GM19238 (cell line): ENCODE results near the gene CDK6.

Experiments used
- DNase-seq: peaks from one replicate; pipeline ENCODE4 v3.0.0; 2011; ENCODE audit warnings: low spot score; ENCODE audit not compliant: insufficient read length

CDK6 gene

DNA sequence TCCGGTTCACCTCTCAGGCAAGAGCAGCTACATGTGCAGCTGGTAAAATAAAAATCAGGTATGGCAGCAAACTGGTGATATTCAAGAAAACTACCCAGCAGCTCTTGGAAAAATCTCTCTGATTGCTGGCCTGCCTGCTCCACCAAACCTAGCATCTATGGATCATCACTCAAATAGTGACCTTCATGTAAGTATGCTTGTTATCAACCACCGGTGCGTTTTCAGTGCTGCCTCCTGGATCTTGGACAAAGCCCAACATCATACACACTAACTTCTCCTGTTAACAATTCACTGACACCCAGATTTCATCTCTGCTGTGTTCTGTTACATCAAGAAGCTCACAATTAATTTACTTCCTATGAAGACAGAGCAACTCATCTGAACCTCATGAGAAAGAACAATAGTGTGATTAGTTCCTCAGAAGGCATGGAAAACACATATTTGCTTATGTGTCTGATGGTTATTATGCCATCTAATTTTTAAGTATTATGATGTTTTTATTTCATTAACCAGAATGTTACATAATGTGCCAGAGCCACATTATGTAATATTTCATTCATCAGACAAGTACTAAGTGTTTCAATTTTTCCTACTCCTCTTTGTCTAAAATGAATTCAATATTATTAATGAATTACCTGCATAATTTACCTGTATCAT is 8.8 kb downstream of the CDK6 start:
- no peak for DNase-seq

DNA sequence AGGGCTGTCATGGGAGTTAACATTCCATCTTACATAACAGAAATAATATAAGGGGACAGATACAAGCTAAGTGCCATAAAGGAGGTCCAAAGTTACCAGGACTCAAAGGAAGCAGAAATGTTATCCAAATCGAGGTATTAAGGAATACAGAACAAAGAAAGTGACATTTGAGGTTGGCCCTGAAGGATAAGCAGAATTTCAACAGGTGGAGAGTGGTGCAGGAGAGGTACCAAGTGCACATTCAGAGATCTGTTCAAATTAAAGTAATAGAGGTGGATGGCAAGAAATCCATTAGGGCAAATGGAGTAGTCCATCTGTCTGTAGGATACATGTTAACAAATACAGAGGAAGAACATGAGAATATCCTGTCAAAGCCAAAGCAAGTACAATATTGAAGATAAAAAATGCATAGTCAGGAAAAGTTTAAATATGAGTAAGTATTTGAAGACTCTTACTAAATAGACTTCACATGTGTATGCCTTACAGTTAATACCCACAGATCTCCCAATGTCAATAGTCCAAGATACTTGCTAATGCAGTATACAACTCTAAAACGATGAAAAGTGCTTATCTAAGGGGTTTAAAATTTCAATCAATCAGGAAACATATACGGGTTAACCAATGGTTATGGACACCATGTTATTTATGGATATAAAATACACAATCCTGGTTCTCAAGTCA is 10.0 kb downstream of the CDK6 start:
- no peak for DNase-seq

GRCh38 chr7:92824901-92825480 is 11.4 kb downstream of the CDK6 start:
- no peak for DNase-seq

DNA sequence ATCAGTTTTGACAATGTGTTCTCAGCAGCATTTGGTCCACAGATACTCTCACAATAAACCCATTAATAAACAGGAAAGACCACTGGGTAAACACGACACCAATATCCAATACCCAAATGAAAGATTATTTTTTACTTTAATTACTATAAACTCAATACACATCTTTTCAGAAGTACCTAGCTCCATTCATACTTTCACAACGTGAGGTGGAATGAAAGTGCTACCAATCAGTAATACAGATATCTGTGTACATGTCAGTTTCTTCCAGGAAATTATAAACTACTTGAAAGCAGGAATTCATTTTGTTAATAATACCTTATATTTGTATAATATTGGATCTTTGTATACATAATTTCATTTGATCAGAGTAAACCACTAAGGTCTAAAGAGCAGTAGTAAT is 11.9 kb downstream of the CDK6 start:
- DNase-seq = no peak

DNA sequence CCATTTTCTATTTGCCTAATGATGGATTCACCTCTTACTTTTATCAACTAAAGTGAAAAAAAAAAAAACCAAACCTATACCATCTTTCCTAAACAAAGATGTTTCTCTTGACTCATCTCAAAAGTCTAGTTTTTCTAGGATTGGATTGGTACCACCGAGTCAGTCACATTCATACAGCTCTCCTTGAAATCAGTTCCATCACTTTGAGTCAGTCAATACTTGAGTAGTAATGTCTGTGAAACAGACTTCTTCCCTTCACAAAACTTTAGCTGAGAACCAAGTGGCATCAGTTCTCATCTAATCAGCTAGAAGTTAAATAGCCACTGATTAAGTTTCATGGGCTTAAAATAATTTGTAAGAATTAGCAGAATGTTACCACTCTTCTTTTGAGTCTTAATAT is 13.3 kb downstream of the CDK6 start:
- DNase-seq = no peak

- no peak for DNase-seq
These were observed 16.2 kb downstream of the CDK6 start for GRCh38 chr7:92820191-92820590.

DNA sequence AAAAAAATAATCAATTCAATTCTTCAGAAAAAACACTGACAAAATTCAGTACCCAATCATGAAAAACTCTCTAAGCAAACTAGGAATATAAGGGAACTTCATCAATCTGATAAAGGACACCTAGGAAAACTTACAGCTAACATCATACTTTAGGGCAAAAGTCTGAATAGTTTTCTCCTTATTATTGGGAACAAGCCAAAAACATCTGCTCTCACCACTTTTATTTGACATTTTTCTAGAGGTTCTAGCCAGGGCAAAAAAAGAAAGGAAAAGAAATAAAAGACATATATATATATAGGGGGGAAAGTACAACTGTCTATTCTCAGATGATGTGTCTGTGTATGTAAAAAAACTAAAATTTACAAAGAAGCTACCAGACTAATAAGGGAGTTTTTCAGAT is 19.0 kb downstream of the CDK6 start:
- no peak for DNase-seq

- no peak for DNase-seq
These were observed 21.0 kb downstream of the CDK6 start for GRCh38 chr7:92815412-92815811.

DNA sequence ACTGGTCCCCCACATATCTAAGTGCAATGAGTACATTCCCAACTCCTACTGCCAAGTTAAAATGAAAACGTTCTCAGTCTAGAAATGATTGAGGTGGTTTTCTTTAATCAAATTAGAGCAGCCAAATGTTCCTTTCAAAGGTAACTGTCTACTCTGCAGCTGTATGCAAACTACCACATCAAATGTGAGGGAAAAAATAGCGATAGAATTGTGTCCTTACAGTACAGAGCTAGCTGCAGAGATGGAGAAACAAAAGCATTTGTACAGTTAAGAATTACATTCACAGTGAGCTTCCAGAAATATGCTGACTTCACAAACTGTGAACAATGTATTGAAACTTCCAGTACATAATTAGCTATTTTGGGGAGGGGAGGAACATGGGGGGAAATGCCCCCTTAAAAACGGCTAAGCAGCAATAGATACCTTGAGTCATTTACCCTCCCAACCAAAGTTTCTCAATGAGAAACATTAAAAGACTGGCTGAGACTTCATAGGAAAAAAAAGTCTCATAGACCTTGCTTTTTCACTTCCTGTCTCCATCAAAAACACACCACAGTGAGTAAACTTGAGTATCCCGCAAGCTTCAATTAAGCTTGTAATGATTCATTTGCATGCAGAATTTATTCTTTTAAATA is 22.9 kb downstream of the CDK6 start:
- no peak for DNase-seq

- no peak for DNase-seq
These were observed 25.2 kb downstream of the CDK6 start for GRCh38 chr7:92811158-92811557.

DNA sequence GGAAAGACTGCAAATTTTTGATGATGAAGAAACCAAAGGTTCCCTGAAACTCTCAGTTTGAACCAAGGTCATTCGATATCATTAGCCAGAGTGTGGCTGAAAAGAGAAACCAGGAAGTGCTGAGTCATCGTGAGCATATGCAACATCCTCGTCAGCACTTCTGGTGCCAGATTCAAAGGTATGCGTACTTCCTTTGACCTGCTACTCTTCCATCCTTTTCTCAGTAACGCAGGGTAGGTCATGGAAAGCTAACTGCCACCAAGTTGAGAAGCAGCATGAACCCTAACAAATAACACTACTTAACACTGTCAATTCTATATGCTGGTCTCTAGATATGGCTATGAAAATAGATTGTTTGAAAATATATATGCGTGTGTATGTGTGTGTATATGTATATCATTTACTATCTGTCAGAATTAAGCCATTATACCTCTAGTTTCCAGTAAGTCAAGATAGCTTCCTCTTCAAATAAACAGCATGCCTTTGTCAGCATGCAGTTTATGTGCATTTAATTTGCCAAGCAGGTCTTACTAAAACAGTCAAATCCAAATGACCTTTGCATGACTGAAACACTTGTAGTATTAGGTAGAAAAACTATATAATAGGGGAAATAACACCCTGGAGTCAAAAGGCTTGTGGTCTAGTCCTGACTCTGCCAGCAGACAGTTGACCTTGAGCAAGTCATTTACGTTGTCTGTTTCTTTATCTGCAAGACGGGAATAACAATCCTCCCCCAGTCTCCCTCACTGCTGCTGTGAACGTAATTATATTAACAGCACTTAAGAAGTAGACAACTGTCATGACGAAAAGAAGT is 26.4 kb downstream of the CDK6 start:
- DNase-seq = peak; percentile 14

- DNase-seq = no peak
These were observed 27.0 kb downstream of the CDK6 start for GRCh38 chr7:92809397-92809759.

GRCh38 chr7:92808635-92809034 is 27.7 kb downstream of the CDK6 start:
- no peak for DNase-seq

DNA sequence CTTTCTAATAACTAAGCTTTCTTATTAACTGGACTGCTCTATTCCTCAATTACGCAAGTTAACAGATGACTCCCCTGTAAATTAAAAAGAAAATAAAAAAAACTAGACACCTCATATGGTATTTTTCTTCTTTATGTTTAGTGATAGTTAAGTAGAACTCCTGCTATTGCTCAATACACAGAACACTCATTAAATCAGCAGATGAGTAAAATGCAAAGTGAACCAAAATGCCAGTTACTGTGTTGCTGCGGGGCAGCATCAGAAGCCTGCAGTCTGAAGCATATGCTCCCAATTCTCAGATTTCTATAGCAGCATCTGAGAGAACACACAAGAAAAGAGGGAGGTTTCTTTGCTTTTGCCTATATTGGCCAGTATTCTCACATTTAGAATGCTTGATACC is 28.4 kb downstream of the CDK6 start:
- DNase-seq = no peak

DNA sequence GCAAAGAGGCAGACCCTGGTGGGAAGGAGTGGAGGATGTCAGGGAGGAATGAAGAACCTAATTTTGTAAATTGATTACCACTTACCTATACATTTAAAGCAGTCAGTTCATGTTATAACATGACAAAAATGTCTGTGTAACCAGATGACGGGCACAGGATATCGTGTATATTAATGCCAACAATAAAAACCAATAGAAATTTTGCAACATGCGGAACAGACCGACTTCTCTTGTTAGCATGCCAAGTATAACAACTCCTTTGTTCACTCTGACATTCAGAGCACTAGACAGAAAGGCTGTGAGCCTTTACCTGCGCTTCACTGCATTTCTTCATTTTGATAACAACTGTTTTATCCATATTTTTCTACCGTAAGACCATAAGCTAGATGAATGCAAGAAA is 29.9 kb downstream of the CDK6 start:
- DNase-seq = no peak

- no peak for DNase-seq
These were observed 34.0 kb downstream of the CDK6 start for GRCh38 chr7:92802406-92802805.

DNA sequence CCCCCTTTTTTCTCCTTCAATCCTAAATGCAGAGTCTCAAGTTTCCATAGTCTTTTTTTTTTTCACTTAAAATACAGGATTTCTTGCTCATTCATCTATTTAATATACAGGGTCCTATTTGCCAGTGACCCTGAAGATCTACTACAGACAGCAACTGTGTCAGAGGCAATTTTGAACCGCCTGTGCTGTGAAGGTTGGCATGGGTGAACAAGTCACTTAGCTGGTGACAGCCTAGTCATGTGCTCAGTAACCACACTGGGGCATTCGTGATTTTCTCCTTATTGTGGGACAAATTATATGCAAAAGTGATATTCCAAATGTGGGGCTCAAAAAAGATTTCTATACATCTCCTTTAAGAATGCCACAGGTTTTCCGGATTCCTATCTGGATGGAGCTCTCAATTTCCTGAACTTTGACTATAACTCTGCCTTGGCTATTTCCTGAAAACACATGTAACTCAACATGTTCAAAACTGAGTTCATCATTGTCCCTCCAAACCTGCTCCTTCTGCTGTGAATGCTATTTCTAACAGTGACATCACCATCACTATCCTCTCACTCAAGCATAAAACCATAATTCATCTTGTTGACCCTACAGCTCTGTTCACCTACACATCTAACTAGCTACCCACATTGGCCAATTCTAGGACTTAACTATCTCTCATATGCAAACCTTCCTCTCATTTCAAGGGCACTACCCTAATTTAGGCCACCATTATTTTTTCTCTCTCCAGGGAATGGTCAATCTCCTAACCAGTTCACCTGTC is 36.7 kb downstream of the CDK6 start:
- no peak for DNase-seq

DNA sequence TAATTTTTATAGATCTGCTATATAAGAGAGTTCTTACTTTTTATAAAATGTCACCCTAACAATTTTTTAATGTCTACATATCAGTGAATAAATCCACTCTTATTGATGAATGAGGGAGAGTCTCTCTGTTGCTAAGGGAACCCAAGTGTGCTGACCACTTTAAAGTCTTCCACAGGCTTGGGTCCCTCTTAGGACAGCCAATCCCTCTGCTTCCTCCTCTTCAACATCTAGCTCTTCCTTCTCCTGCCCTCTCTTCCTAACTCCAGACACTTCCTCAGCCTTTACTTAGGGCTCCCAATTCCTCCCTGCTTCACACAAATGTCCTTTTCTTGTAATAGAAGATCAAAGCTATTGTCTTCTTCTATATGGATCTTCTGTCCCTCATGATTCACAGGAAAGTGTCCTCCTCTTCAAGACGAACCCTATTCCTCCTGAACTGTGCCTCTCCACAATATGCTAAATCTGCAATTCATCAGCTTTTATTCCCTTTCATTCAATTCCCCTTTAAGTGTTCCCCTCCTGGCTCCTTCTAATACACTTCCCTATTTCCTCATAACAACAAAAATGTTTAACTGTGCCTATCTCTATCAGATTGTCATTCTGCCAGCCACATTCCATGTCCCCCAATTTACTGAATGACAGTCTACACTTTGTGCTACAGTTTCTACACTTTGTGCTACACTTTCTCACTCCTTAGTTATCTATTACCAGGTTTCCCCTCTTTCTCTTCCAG is 37.7 kb downstream of the CDK6 start:
- no peak for DNase-seq

DNA sequence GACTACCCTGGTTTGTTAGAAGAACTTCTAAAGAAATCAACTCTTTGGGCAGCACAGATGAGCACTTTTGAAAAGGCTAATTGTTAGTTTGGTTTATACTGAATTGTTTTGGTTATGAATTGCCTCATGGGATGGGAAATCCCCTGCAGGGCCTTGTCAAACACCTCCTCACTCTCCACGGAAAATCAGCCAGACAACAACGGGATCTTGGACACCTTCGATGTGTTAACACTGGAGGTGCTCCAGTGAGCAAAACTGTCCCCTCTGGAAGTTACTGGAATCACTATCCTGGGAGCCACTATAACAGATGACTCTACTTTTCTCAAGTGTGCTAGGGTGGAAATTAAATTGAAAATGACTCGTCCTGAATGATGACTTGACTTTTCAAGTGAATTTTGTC is 38.7 kb downstream of the CDK6 start:
- DNase-seq = no peak

- no peak for DNase-seq
These were observed 39.1 kb downstream of the CDK6 start for GRCh38 chr7:92797284-92797683.
